ENCODE measurements around the gene TNPO1.

- TF ChIP-seq CTCF (IDR thresholded peaks at IDR 0.05) (no peak), POLR2A (IDR thresholded peaks at IDR 0.05) (no peak), POLR2AphosphoS5 (IDR thresholded peaks at IDR 0.05; ENCODE audit: insufficient read depth in 1 of 2, low read depth in 1 of 2) (no peak)
These were observed 2.4 kb upstream of the TNPO1 start for GRCh38 chr5:72814104-72814503.
